ENCODE results near the gene MRPS18B. TPM values are rescaled to one million over a fixed set of nuclear protein-coding genes. Genes with fewer than 3 reads are reported as not detected.

Gene MRPS18B
- total and polyA plus RNA-seq, 5 donors from 2014 or later, result 19.0 to 165 (median 141) TPM

DNA sequence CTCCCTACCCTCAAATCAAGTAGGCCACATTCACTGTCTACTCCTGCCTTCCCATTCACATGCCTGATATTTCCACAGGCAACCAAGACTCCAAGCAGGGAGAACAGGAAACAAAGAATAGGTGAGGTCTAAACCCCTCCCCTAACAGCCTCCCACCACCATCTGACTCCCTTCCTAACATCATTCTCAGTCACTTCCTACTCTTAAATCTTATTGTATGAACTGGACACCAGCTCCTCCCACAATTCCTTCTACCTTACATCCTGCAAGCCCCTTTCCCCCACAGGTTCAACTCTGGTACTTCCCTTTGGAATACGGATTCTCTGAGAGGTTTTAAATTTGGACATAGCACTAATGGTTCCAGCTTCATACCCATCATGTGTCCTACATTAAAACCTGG lies 28.3 kb downstream of the MRPS18B start:
- no peak overlapping the region for H3K4me3 ChIP-seq (ENCODE audit: low read depth, low read length)
- H3K4me3 Mint-ChIP-seq, result peak overlapping the region in 3 of 4 donors; percentile 89 to 91 (median 90)

DNA sequence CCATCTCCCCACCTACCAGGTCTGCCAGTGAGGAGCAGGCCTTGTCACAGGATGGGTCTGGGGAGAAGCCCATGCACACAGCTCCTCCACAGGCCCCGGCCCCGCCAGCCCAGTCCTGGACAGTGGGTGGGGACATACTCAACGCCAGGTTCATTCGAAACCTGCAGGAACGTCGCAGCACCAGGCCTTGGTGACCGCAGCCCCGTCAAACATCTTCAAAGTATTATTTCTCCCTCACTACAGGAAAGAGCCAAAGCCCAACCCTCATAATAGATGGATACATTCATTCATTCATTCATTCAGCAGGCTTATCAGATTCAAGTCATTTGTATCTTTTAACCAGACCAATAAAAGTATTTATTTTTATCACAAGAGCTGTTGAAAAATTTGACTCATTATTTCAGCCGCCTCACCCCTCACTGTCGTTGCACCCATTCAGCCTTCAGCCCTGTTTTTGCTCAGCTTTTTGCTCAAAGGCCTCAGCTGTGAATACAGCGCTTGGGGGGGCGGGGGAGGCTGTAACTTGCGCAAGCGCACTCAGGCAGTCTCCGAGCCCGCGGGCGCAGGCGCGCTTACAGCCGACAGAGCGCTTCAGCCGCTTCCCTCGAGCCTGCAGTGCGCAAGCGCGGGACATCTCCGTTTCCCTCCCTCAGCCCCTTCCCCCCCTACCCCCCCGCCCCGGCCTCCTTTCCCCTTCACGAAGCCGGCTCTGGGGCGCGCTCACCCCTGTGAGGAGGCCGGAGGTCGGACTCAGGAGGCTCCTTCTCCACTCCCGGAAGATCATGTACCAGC lies 29.0 kb downstream of the MRPS18B start, which contains the start of gene C6orf136:
TSS of gene C6orf136 (plus strand) at position 684 of the 792 bp plus-strand sequence. CDS start at position 783, 99 bp downstream.
- Histone ChIP-seq H3K4me3 (ENCODE audit: low read depth, low read length) (peak within 1 kb of the TSS; percentile 85), H3K36me3 (ENCODE audit: control insufficient read depth, insufficient read depth, low read length) (peaks cover 8% of the 10 kb centered on the region), H3K27ac (ENCODE audit: insufficient read depth, low read length, poor library complexity, severe bottlenecking) (peak within 1 kb of the TSS; percentile 92), H3K4me1 (ENCODE audit: control insufficient read depth, insufficient read depth, low read length, poor library complexity, severe bottlenecking) (peaks cover 13% of the 10 kb centered on the region), H3K27me3 (ENCODE audit: control insufficient read depth, insufficient read depth, low read length) (no peaks in the 10 kb centered on the region), H3K9me3 (ENCODE audit: control insufficient read depth in 2 of 2, low read length in 2 of 2) (no peaks in the 10 kb centered on the region)
- Mint-ChIP-seq H3K9me3 (no peaks in the 10 kb centered on the region), H3K4me1 (peaks cover 12 to 30% (median 19%) of the 10 kb centered on the region in 4 donors), H3K36me3 (peaks cover 17% of the 10 kb centered on the region), H3K27ac (peak within 1 kb of the TSS; percentile 89 to 92 (median 91)), H3K27me3 (no peaks in the 10 kb centered on the region), H3K4me3 (peak within 1 kb of the TSS; percentile 85 to 91 (median 90))
- DNase-seq (peak; percentile 89 to 96 (median 93)), ATAC-seq (ENCODE audit: low read depth in 2 of 2) (peak; percentile 75 to 77)

More for the DNA sequence above, 28.3 kb downstream of the MRPS18B start:
- Mint-ChIP-seq H3K27ac (peak overlapping the region in 2 of 3 donors; percentile 49 to 89), H3K4me1 (peaks cover 12 to 32% (median 20%) of the 10 kb centered on the region in 4 donors), H3K27me3 (no peaks in the 10 kb centered on the region), H3K9me3 (no peaks in the 10 kb centered on the region), H3K36me3 (peaks cover 16% of the 10 kb centered on the region)
- no peaks in the 10 kb centered on the region for H3K27me3 ChIP-seq (ENCODE audit: control insufficient read depth, insufficient read depth, low read length)
- DNase-seq, result no peak
- peaks cover 13% of the 10 kb centered on the region for H3K4me1 ChIP-seq (ENCODE audit: control insufficient read depth, insufficient read depth, low read length, poor library complexity, severe bottlenecking)
- peak overlapping the region; percentile 92 for H3K27ac ChIP-seq (ENCODE audit: insufficient read depth, low read length, poor library complexity, severe bottlenecking)
- peaks cover 3% of the 10 kb centered on the region for H3K36me3 ChIP-seq (ENCODE audit: control insufficient read depth, insufficient read depth, low read length)
- no peak for ATAC-seq (ENCODE audit: low read depth in 2 of 2)
- no peaks in the 10 kb centered on the region for H3K9me3 ChIP-seq (ENCODE audit: control insufficient read depth in 2 of 2, low read length in 2 of 2)

GRCh38 chr6:30647242-30648116 lies 29.8 kb downstream of the MRPS18B start:
- Mint-ChIP-seq H3K4me1 (peaks cover 12 to 27% (median 19%) of the 10 kb centered on the region in 4 donors), H3K27me3 (no peaks in the 10 kb centered on the region), H3K36me3 (peaks cover 17% of the 10 kb centered on the region), H3K4me3 (peak overlapping the region; percentile 85 to 91 (median 90)), H3K27ac (peak overlapping the region; percentile 89 to 92 (median 91)), H3K9me3 (no peaks in the 10 kb centered on the region)
- Histone ChIP-seq H3K27me3 (ENCODE audit: control insufficient read depth, insufficient read depth, low read length) (no peaks in the 10 kb centered on the region), H3K27ac (ENCODE audit: insufficient read depth, low read length, poor library complexity, severe bottlenecking) (peak overlapping the region; percentile 92), H3K9me3 (ENCODE audit: control insufficient read depth in 2 of 2, low read length in 2 of 2) (no peaks in the 10 kb centered on the region), H3K36me3 (ENCODE audit: control insufficient read depth, insufficient read depth, low read length) (peaks cover 16% of the 10 kb centered on the region), H3K4me3 (ENCODE audit: low read depth, low read length) (peak overlapping the region; percentile 85), H3K4me1 (ENCODE audit: control insufficient read depth, insufficient read depth, low read length, poor library complexity, severe bottlenecking) (peaks cover 13% of the 10 kb centered on the region)
- DNase-seq, result peak in 2 of 3 donors; percentile 58 to 79
- ATAC-seq (ENCODE audit: low read depth in 2 of 2), result peak; percentile 67 to 68

DNA sequence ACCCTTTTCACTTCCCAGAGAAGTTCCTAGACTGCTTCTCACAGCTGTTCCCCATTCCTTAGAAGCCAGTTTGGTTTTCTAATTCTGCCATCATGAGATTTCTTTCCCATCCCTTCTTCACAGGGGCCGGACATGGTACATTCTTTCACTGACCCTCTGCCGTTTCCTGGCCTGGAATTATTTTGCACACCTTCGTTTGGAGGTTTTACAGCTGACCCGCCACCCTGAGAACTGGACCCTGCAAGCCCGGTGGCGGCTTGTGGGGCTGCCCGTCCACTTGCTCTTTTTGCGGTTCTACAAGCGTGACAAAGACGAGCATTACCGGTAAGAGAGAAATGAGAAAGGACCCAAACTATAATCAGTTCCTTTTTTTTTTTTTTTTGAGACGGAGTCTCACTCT lies 33.5 kb downstream of the MRPS18B start:
- peaks cover 13% of the 10 kb centered on the region for H3K4me1 ChIP-seq (ENCODE audit: control insufficient read depth, insufficient read depth, low read length, poor library complexity, severe bottlenecking)
- no peak overlapping the region for H3K27ac ChIP-seq (ENCODE audit: insufficient read depth, low read length, poor library complexity, severe bottlenecking)
- Mint-ChIP-seq H3K4me1 (peaks cover 6 to 16% (median 11%) of the 10 kb centered on the region in 4 donors), H3K9me3 (no peaks in the 10 kb centered on the region), H3K36me3 (peaks cover 26% of the 10 kb centered on the region), H3K27ac (no peak overlapping the region), H3K27me3 (no peaks in the 10 kb centered on the region), H3K4me3 (peak overlapping the region in 1 of 4 donors; percentile 72)
- ATAC-seq (ENCODE audit: low read depth in 2 of 2) (no peak), DNase-seq (no peak)
- H3K36me3 ChIP-seq (ENCODE audit: control insufficient read depth, insufficient read depth, low read length), result peaks cover 51% of the 10 kb centered on the region
- no peaks in the 10 kb centered on the region for H3K27me3 ChIP-seq (ENCODE audit: control insufficient read depth, insufficient read depth, low read length)
- H3K4me3 ChIP-seq (ENCODE audit: low read depth, low read length), result no peak overlapping the region
- no peaks in the 10 kb centered on the region for H3K9me3 ChIP-seq (ENCODE audit: control insufficient read depth in 2 of 2, low read length in 2 of 2)

- no peaks in the 10 kb centered on the region for H3K27me3 ChIP-seq (ENCODE audit: control insufficient read depth, insufficient read depth, low read length)
- ATAC-seq (ENCODE audit: low read depth in 2 of 2), result no peak
- Mint-ChIP-seq H3K9me3 (no peaks in the 10 kb centered on the region), H3K36me3 (peaks cover 48% of the 10 kb centered on the region), H3K27ac (peak overlapping the region in 2 of 3 donors; percentile 28 to 51), H3K27me3 (no peaks in the 10 kb centered on the region), H3K4me3 (no peak overlapping the region), H3K4me1 (peaks cover 0 to 5% (median 0%) of the 10 kb centered on the region in 4 donors)
- no peak overlapping the region for H3K27ac ChIP-seq (ENCODE audit: insufficient read depth, low read length, poor library complexity, severe bottlenecking)
- H3K4me3 ChIP-seq (ENCODE audit: low read depth, low read length), result no peak overlapping the region
- no peaks in the 10 kb centered on the region for H3K9me3 ChIP-seq (ENCODE audit: control insufficient read depth in 2 of 2, low read length in 2 of 2)
- peaks cover 83% of the 10 kb centered on the region for H3K36me3 ChIP-seq (ENCODE audit: control insufficient read depth, insufficient read depth, low read length)
- DNase-seq, result no peak
- H3K4me1 ChIP-seq (ENCODE audit: control insufficient read depth, insufficient read depth, low read length, poor library complexity, severe bottlenecking), result no peaks in the 10 kb centered on the region
These were observed 37.4 kb downstream of the MRPS18B start for GRCh38 chr6:30654798-30655742.

DNA sequence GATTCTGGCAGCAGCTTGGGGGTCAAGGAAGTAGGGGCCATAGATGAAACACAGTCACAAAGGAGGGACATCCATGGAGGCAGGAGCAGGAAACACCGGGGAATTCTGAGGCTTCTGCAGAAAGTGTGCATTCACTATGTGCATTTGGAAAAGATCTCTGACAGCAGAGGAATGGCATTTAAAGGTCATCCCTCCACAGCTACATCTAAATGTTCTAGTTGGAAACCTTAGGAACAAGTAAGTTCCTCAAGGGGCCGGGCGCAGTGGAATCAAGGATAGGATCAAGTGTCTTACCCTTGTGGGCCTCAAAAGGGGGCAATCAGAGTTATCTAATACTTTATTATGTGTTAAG lies 38.1 kb downstream of the MRPS18B start:
- no peaks in the 10 kb centered on the region for H3K9me3 Mint-ChIP-seq
- H3K36me3 Mint-ChIP-seq, result peaks cover 52% of the 10 kb centered on the region
- H3K36me3 ChIP-seq (ENCODE audit: control insufficient read depth, insufficient read depth, low read length), result peaks cover 87% of the 10 kb centered on the region
- no peak for ATAC-seq (ENCODE audit: low read depth in 2 of 2)
- no peaks in the 10 kb centered on the region for H3K27me3 ChIP-seq (ENCODE audit: control insufficient read depth, insufficient read depth, low read length)
- peaks cover 0 to 5% (median 0%) of the 10 kb centered on the region in 4 donors for H3K4me1 Mint-ChIP-seq
- no peak overlapping the region for H3K4me3 ChIP-seq (ENCODE audit: low read depth, low read length)
- peak overlapping the region in 2 of 3 donors; percentile 28 to 51 for H3K27ac Mint-ChIP-seq
- H3K27me3 Mint-ChIP-seq, result no peaks in the 10 kb centered on the region
- no peak overlapping the region for H3K27ac ChIP-seq (ENCODE audit: insufficient read depth, low read length, poor library complexity, severe bottlenecking)
- no peak for DNase-seq
- no peaks in the 10 kb centered on the region for H3K4me1 ChIP-seq (ENCODE audit: control insufficient read depth, insufficient read depth, low read length, poor library complexity, severe bottlenecking)
- no peak overlapping the region for H3K4me3 Mint-ChIP-seq
- no peaks in the 10 kb centered on the region for H3K9me3 ChIP-seq (ENCODE audit: control insufficient read depth in 2 of 2, low read length in 2 of 2)

- Histone ChIP-seq H3K9me3 (ENCODE audit: control insufficient read depth in 2 of 2, low read length in 2 of 2) (no peaks in the 10 kb centered on the region), H3K27me3 (ENCODE audit: control insufficient read depth, insufficient read depth, low read length) (no peaks in the 10 kb centered on the region), H3K27ac (ENCODE audit: insufficient read depth, low read length, poor library complexity, severe bottlenecking) (no peak overlapping the region), H3K4me1 (ENCODE audit: control insufficient read depth, insufficient read depth, low read length, poor library complexity, severe bottlenecking) (no peaks in the 10 kb centered on the region), H3K4me3 (ENCODE audit: low read depth, low read length) (no peak overlapping the region), H3K36me3 (ENCODE audit: control insufficient read depth, insufficient read depth, low read length) (peaks cover 83% of the 10 kb centered on the region)
- Mint-ChIP-seq H3K4me1 (peaks cover 0 to 5% (median 0%) of the 10 kb centered on the region in 4 donors), H3K9me3 (no peaks in the 10 kb centered on the region), H3K27me3 (no peaks in the 10 kb centered on the region), H3K4me3 (no peak overlapping the region), H3K27ac (no peak overlapping the region), H3K36me3 (peaks cover 50% of the 10 kb centered on the region)
- DNase-seq, result no peak
- ATAC-seq (ENCODE audit: low read depth in 2 of 2), result no peak
These were observed 38.9 kb downstream of the MRPS18B start for GRCh38 chr6:30656513-30656912.
